C4-2B (cell line): ENCODE measurements around the gene SMIM24.

Experiments
- H3K27ac ChIP-seq: fragments of 450-650 bp; 2 replicates; pipeline ENCODE4 v1.5.1; 2017
- CTCF ChIP-seq: fragments of 450-650 bp; conservative IDR thresholded peaks from 2 replicates; pipeline ENCODE4 v1.5.1; 2017; ENCODE audit warnings: mild to moderate bottlenecking
- ZFX ChIP-seq: fragments of 450-650 bp; IDR thresholded peaks from 2 replicates; pipeline ENCODE4 v1.6.1; 2017

SMIM24 gene

GRCh38 chr19:3524078-3524842 is 43.9 kb upstream of the SMIM24 start:
- H3K27ac ChIP-seq = no peak overlapping the region
- TF ChIP-seq CTCF (no peak), ZFX (no peak)

- TF ChIP-seq ZFX = no peak
- no peak for TF ChIP-seq CTCF
- no peak overlapping the region for H3K27ac ChIP-seq
Observed at GRCh38 chr19:3523361-3524077, 43.2 kb upstream of the SMIM24 start.

GRCh38 chr19:3522421-3523360 is 42.4 kb upstream of the SMIM24 start:
- H3K27ac ChIP-seq = no peak overlapping the region
- no peak for TF ChIP-seq CTCF
- TF ChIP-seq ZFX = no peak

- H3K27ac ChIP-seq = no peak overlapping the region
Observed at GRCh38 chr19:3521104-3521445, 40.8 kb upstream of the SMIM24 start.

GRCh38 chr19:3520166-3521103 is 40.1 kb upstream of the SMIM24 start:
- no peak overlapping the region for H3K27ac ChIP-seq
- TF ChIP-seq ZFX (no peak), CTCF (no peak)

More at GRCh38 chr19:3521104-3521445, 40.8 kb upstream of the SMIM24 start:
- TF ChIP-seq CTCF (no peak), ZFX (no peak)

GRCh38 chr19:3519126-3519525 is 38.8 kb upstream of the SMIM24 start:
- no peak overlapping the region for H3K27ac ChIP-seq
- TF ChIP-seq CTCF = no peak
- TF ChIP-seq ZFX = no peak
